Effector CD4-positive, alpha-beta T cell (primary cell): ENCODE measurements around the gene CDHR2.
A peak's percentile ranks its signal among the peaks of the same experiment; 100 is the strongest.
"Not testable (repeated sequence)": the region's sequence is repeated elsewhere in the genome, so short reads cannot be mapped to it uniquely, and the experiment has no call there.

ENCODE experiments used
- DNase-seq: peaks from one replicate; pipeline ENCODE4 v3.0.0-alpha.2; 2020

CDHR2 gene

GRCh38 chr5:176542596-176543427 lies 6.3 kb upstream of the CDHR2 start:
- DNase-seq = no peak

DNA sequence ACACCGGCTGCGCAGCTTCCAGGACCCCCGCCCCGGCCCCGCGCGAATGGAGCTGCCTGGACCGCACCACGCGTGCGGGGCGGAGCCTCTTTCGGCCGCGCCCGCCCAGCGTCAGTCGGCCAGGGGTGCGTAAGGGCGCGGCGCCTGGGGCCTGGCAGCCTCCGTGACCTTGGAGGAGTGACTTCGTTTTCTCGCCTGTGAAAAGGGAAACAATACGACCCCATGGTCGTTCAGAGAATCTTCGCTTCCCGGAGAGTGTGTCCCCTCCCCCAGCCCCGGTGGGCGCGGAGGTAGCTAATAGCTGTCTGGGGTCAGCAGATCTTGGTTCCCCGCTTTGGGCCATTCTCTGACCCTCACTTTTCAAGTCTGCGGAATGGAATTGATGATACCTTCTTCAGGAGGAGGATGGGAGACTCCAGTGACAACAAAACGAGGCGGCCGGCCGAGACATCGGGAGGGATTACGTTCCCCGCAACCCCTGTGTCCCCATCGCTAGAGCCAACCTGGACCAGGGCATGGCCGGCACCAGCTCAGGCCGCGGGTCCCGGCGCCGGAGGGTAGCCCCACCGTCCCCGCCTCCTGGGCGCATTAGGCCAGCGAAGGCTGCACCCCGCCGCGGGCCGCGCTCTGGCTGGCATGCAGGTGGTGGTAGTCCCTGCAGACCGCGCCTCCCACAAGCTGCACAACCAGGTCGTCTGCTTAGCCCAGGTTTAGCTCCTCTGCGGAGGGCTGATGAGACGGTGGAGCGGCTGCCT lies 5.5 kb upstream of the CDHR2 start:
- DNase-seq = peak; percentile 59

DNA sequence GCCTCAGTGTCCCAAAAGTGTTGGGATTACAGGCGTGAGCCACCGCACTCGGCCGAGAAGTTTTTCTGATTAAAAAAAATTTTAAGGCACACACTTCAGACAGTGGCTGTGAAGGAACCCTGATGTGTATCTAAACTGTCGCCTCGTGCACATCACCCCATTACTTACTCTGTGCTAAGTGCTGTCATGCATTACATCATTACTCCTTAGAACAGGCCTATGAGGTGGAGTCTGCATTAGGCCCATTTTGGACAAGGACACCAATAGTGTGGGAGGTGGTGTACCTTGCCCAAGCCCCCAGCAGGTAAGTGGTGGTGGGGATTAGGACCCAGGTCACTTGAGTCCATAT lies 3.8 kb upstream of the CDHR2 start:
- DNase-seq = no peak

GRCh38 chr5:176545737-176546509 lies 3.2 kb upstream of the CDHR2 start:
- no peak for DNase-seq

DNA sequence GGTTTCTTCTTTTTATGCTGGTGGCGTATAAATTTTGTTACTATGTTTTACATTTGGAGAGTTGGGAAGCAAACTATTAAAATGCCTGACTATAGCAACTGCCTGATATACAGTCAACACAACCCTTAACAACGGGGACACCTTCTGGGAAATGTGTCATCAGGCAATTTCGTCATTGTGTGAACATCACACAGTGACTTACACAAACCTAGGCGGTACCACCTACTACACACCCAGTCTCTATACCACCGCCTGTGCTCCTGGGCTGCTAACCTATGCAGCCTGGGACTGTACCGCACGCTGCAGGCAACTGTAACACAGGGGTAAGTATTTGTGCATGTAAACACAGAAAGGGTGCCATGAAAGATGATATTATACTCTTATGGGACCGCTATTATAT lies 1.3 kb upstream of the CDHR2 start:
- DNase-seq = no peak

DNA sequence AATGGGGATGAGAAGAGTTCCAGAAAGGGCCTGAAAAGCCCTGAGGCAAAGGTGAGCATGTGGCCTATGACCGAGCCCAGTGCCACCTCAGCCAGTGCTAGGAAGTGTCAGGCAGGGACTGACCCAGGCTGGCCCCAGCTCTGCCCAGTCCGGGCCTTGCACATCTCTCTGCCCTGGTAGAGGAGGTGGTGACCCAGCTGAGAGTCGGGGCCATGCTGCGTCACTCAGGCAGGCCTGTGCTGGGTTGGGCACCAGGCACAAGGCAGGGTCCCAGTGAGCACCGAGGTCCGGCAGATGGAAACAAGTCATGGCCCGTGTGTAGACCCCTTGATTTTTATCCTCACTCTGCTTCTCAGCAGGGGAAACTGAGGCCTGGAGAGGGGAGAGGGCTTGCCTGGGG lies 729 bp downstream of the CDHR2 start:
- no peak for DNase-seq

DNA sequence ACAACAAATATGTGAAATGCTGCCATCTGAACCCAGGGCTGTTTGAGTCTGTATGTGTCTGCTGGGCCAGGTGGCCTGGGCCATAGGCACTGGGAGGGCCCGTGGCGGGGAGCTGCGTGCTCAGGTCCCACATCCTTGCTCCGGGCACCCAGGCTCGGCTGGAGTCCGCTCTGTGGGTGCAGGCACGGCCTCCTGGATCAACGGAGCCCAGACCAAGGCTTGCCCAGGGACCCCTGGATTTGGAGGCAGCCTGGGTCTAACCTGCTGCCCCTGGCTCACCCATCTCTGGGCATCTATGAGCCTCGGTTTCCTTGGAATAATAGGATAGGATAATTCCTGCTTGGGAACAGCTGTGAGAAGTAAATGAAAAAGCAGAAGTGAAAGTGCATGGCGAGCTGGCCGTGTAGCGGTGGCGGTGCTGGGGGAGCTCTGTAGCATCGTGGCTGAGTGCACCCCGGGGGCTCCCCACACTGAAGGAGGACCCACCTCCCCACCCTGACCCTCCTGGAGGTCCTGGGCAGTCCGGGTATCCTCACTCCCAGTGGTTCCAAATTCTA lies 1.2 kb downstream of the CDHR2 start:
- DNase-seq = no peak

DNA sequence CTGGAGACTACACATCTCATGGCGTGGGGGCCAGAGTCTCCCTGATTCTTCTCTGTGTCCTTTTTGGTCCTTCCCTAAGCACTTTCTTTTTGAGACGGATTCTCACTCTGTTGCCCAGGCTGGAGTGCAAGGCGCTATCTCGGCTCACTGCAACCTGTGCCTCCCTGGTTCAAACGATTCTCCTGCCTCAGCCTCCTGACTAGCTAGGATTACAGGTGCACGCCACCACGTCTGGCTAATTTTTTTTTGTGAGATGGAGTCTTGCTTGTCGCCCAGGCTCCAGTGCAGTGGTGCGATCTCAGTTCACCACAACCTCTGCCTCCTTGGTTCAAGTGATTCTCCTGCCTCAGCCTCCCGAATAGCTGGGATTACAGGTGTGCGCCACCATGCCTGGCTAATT lies 1.8 kb downstream of the CDHR2 start:
- not testable (repeated sequence) for DNase-seq

- DNase-seq = no peak
These were observed 3.3 kb downstream of the CDHR2 start for GRCh38 chr5:176552332-176552869.

GRCh38 chr5:176553260-176554085 lies 4.3 kb downstream of the CDHR2 start:
- DNase-seq = no peak

DNA sequence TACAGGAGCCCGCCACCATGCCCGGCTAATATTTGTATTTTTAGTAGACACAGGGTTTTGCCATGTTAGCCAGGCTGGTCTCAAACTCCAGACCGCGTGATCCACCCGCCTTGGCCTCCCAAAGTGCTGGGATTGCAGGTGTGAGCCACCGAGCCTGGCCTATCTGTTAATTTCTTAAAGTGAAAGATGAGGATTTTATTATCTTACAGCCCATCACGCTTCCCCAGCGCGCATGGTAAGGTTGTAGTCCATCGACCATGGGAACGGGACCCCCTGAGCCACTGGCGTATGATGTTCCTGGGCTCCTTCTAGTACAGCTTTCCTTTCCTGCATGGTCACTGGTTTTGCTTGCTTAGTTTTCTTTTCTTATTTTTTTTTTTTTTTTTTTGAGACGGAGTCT lies 8.7 kb downstream of the CDHR2 start:
- no peak for DNase-seq

DNA sequence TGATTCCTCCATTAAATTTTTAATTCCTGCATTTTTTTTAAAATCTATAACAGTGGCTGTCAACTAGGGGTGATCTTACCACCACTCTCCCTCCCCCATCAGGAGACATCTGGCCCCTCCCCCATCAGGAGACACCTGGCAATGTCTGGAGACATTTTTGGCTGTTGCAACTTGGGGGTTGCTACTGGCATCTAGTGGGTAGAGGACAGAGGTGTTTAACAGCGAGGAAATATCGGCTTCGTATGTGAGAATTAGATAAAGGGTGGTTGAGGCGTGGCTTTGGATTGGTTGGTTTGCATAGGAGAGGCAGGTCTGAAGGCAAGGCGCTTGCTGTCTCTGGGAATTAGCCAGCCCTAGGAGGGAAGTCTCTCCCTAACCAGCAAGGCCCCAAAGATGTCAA lies 10.5 kb downstream of the CDHR2 start:
- DNase-seq = no peak

- DNase-seq = no peak
These were observed 11.2 kb downstream of the CDHR2 start for GRCh38 chr5:176560364-176560763.

- no peak for DNase-seq
These were observed 12.1 kb downstream of the CDHR2 start for GRCh38 chr5:176561259-176561658.

DNA sequence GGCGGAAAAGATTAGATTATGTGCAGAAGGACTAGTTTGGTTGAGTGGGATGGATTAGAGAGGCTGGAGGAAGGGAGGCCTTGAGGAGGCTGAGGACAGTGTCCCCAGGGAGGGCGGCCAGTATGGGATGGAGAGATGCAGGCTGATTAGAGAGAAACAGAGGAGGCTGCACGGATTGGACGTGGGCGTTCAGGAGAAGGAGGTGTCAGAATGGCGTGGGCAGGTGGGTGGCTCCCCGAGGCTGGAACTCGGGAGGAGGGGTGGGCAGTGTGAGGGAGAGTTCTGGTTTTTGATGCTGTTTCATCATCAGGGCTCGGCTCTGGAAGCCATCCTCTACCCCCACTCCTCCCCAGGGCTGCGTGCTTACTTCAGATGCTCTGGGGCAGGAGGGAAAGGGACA lies 13.0 kb downstream of the CDHR2 start:
- DNase-seq = no peak

DNA sequence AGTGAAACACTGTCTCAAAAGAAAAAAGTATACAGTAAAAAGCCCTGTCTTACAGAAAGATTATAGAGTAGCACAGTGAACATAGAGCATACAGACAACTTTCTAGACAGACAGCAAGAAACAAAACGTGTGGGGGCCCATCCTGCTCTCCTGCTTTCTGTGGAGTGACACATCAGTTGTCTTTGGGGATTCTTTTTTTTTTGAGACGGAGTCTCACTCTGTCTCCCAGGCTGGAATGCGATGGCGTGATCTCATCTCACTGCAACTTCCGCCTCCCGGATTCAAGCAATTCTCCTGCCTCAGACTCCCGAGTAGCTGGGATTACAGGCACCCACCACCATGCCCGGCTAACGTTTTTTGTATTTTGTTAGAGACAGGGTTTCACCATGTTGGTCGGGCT lies 14.9 kb downstream of the CDHR2 start:
- no peak for DNase-seq

- DNase-seq = no peak
These were observed 16.7 kb downstream of the CDHR2 start for GRCh38 chr5:176565760-176566288.

DNA sequence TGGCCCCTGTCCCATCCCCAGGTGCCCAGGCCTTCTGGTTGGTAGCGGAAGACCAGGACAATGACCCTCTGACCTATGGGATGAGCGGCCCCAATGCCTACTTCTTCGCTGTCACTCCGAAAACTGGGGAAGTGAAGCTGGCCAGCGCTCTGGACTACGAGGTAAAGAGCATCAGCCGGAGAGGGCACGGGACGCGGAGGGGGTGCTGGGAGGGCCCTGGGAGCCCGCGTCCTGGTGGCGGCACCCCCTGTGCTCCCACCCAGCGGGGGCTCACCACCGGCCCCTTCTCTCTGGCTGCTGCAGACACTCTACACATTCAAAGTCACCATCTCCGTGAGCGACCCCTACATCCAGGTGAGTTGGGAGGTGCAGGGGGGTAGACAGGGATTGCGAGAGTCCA lies 19.5 kb downstream of the CDHR2 start:
- no peak for DNase-seq

- no peak for DNase-seq
These were observed 20.9 kb downstream of the CDHR2 start for GRCh38 chr5:176570044-176570443.

DNA sequence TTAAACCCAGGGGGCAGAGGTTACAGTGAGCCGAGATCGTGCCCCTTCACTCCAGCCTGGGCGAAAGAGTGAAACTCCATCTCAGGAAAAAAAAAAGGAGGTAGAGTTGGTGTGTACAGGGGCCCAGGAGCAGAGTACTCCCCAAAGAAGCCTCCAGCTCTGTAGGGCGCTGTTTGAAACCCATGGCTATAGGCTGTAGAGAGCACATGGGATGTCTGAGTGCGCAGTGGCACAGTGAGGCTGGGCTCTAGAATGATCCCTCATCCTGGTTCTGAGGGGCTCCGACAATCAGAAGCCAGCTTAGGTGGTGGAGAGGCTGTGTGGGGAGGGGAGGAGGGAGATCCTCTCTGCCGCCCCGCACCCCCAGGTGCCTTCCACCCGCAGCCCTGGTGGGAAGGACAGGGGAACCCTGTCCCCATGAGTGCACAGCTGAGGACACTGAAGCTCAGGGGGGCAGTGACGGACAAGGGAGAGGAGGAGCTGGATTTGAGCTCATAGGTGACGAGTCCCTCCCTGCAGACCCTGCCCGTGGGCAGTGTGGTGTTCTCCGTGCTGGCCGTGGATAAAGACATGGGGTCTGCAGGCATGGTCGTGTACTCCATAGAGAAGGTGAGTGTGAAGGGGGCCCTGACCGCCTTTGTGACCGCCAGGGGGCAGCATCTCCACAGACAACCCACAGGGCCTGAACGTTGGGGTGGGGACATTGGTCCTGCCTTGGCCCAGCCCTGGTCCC lies 24.6 kb downstream of the CDHR2 start:
- DNase-seq = peak; percentile 75

DNA sequence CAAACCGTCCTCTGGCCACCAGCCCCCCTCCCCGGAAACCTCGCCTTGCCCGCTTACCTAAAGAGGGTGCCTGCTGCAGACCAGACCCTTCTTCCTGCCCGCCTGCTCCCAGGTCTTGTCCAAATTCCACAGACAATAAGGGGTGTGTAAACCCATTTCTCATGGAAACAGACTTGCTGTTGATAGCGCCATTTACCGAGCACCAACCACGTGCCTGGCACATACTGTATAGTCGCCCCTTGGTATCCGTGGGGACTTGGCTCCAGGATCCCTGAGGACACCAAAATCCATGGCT lies 25.1 kb downstream of the CDHR2 start:
- DNase-seq = no peak
